PC-9 (cell line): ENCODE data around the gene GOLPH3.

ENCODE experiments used
- CTCF ChIP-seq: fragments of 200-600 bp; sonication (generic); conservative IDR thresholded peaks from 2 replicates; pipeline ENCODE4 v1.6.1; 2017; ENCODE audit warnings: mixed run types, antibody characterized with exemption, mild to moderate bottlenecking, moderate library complexity
- EZH2 ChIP-seq: fragments of 200-600 bp; sonication (generic); IDR thresholded peaks from 2 replicates; pipeline ENCODE4 v1.8.0; 2017; ENCODE audit warnings: antibody characterized with exemption, low read depth

GRCh38 chr5:32159328-32160072 is 14.6 kb downstream of the GOLPH3 start:
- TF ChIP-seq CTCF (no peak), EZH2 (no peak)
